GM15510 (cell line): ENCODE data around the gene OR52R1.

Source experiments
- POLR2A ChIP-seq: IDR thresholded peaks from 3 replicates; pipeline ENCODE4 v1.6.1; 2011; ENCODE audit warnings: borderline replicate concordance; ENCODE audit not compliant: insufficient read length; ENCODE audit errors: extremely low read depth

Gene OR52R1

GRCh38 chr11:4804280-4804679, at the start of gene OR52R1:
Gene OR52R1 (minus strand): TSS chr11:4804380. CDS start chr11:4804380, 0 bp downstream.
- no peak for TF ChIP-seq POLR2A

DNA sequence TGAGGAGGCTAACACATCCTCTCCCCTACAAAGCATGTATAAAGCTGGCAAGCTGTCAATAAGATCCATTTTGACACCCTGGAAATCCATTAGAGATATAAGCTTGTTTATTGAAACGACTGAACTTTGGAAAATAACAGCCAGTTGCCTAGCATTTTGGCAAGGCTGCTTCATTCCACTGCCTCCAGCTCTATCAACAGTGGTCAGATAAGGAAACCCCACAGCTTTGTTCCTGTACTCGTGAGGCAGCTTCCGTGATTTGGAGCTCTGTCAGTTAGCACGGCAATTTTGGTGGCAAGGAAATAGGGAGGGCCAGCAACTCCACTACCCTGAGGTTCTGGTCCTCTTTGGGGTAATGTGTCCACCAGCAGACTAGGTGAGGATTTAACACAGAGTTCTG, 46.9 kb upstream of the OR52R1 start:
- no peak for TF ChIP-seq POLR2A

GRCh38 chr11:4848908-4849532, 44.8 kb upstream of the OR52R1 start, which contains the start of gene OR51S1:
Gene OR51S1 (minus strand): TSS chr11:4849208. CDS start chr11:4849208, 0 bp downstream.
- no peak for TF ChIP-seq POLR2A

GRCh38 chr11:4839851-4840549, 35.8 kb upstream of the OR52R1 start:
- TF ChIP-seq POLR2A = no peak

GRCh38 chr11:4830909-4831308, 26.7 kb upstream of the OR52R1 start:
- TF ChIP-seq POLR2A = no peak

DNA sequence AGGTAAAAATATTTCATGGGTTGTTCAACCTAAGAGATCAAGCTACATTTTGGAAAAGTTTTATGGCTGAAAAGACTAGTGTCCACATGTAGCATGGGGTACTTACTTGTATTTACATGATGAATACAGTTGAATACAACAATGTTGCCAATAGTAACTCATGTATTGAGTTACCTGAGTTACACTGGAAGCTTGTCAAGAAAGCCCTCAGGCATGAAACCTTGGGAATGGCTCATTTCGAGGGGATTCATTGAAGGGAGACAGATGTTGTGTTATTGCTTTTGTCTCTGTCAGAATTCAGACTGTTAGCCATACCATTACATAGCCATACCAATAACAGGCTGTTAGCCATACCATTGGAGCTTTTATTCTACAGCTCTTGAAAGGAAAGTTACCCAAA, 26.2 kb upstream of the OR52R1 start:
- TF ChIP-seq POLR2A = no peak

- TF ChIP-seq POLR2A = no peak
Measured at GRCh38 chr11:4826425-4826824, 22.2 kb upstream of the OR52R1 start.

GRCh38 chr11:4825132-4825531, 21.0 kb upstream of the OR52R1 start:
- TF ChIP-seq POLR2A = no peak

- TF ChIP-seq POLR2A = no peak
Measured at GRCh38 chr11:4821021-4821420, 16.8 kb upstream of the OR52R1 start, which contains the start of gene OR51F2. Gene OR51F2 (plus strand): TSS chr11:4821321. CDS start chr11:4821422, 101 bp downstream.

DNA sequence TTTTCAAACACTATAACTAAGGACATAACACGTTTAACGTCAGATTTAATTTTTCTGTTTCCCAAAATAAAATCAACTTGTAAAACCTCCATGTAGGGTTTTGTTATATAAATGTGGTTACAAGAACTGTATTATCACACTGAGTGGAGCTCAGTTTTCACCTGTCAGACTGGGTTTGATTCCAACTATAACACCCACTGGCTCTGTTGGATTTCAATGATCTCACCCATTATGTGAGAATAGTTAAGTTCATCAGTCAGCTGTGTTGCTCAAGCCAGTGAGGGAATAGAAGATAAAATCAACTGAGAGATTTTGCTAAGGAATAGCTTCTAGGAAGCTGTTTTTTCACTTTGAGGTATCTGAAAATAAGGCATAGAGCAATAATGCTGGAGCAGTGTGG, 5.1 kb upstream of the OR52R1 start:
- no peak for TF ChIP-seq POLR2A

- TF ChIP-seq POLR2A = no peak
Measured at GRCh38 chr11:4808476-4808875, 4.3 kb upstream of the OR52R1 start.

DNA sequence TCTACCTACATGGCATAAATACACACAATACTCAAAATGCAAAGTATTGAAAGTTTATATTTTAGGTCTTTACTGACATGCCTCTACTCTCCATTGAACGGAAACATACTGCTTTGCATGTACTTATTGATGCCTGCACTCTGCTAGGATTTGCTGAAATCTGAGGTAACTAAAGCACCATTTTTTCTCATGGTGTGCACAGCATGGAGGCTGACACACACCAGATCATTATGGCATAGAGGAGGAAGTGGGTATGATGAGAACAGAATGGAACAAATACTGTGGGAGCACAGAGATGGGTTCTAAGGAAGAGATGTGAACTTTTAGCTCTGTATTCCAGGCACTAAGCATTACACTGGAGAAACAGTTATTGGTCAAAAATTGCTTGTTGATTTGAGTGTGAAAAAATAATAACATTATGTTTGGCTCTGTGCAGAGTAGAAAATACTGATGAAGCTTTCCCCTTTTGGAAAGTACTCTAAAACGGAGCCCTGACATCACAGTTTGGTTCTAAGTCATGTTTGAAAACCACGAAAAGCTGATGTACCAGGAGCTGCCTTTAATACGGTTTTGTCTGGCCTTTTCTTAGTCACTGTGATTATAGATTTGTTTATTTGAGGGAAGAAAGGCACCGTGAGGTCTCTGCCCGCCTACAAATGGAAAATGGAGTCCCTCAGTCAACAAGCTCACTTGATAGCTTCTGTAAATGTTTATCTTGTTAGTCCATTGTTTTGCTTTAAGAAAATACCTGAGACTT, 5.6 kb downstream of the OR52R1 start:
- TF ChIP-seq POLR2A = no peak

GRCh38 chr11:4797206-4797605, 7.0 kb downstream of the OR52R1 start:
- no peak for TF ChIP-seq POLR2A

GRCh38 chr11:4782454-4782853, 21.7 kb downstream of the OR52R1 start:
- TF ChIP-seq POLR2A = no peak

DNA sequence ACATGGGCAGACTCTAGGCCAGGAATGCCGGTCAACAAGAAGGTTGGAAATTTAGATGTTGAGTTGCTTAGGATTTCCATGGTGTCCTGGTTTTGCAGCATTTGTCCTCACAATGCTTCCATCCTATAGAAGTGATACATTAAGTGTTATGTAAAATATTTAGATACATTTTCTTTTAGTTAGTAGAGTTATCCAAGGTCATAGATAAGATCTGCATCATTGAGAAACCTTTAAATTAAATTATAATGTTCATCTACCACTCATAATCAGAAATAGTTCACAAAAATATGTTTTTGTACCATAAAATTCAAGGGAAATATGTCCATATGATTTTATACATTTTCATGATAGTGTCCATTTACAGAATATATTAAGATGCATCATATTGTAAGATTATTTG, 34.3 kb downstream of the OR52R1 start, which contains the start of gene OR51F1:
OR51F1 (minus strand) TSS at position 101 of the 400 bp plus-strand sequence; CDS start at position 101, 0 bp downstream.
- no peak for TF ChIP-seq POLR2A

DNA sequence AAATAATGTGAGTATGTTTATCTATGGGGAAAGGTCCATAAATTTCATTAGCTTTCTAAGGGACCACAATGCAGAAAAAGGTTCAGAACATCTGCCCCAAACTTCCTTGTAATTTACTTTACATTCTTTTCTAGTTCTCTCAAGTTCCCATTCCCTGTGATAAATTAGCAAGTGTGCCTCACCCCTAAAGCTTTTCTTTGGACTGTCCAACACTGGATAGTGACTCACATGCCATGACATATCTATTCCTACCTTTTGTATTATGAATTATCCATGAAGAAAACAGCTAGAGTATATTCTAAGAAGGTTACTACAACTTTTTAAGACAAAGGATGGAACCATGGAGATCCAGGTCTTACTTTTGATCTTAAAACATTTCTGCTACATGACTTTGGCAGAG, 36.1 kb downstream of the OR52R1 start:
- no peak for TF ChIP-seq POLR2A

GRCh38 chr11:4766420-4767043, 37.6 kb downstream of the OR52R1 start:
- TF ChIP-seq POLR2A = no peak
